ENCODE data around the gene FYCO1. TPM values are rescaled to one million over a fixed set of nuclear protein-coding genes. Genes with fewer than 3 reads are reported as not detected.

Gene FYCO1
- total and polyA plus RNA-seq, 10 of the 15 experiments (the other 5 are each of a cell fraction or from before 2014, with no cell fraction given): 1.5 to 8.4 (median 6.5) TPM

DNA sequence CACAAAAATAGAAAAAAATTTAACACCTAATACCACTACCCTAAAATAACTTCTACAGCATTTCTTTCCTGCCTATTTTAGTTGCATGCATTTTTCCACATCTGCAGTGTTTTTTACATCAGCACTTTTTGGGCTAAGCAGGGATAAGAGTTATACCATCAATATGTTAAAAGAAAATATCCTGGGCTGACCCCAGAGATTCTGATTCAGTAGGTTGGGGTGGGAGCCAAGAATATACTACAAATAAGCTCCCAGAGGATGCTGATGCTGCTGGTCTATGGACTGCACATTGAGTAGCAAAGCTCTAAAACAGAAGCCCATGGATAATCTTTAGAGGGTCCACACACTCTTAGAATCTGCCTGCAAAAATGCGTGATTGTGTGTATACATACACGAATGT is 14.8 kb downstream of the FYCO1 start:
- Histone ChIP-seq H3K9me3 (replicated peaks; ENCODE audit: control insufficient read depth, insufficient read depth, low read length) (no peaks in the 10 kb centered on the region), H3K4me1 (ENCODE audit: control insufficient read depth, insufficient read depth, low read length) (peaks cover 7% of the 10 kb centered on the region), H3K4me2 (ENCODE audit: control insufficient read depth, insufficient read depth) (no peak overlapping the region), H3K4me3 (no peak overlapping the region), H3K36me3 (ENCODE audit: control insufficient read depth in 2 of 2, insufficient read depth in 2 of 2, low read length in 1 of 2) (peaks cover 9 to 18% of the 10 kb centered on the region in 2 experiments), H3K27me3 (replicated peaks in 1 of 2; ENCODE audit: control insufficient read depth in 2 of 2, insufficient read depth in 2 of 2, low read length in 1 of 2) (no peaks in the 10 kb centered on the region), H3K9ac (ENCODE audit: control insufficient read depth, insufficient read depth, low read length) (no peak overlapping the region), H3K79me2 (ENCODE audit: control insufficient read depth, insufficient read depth, low read length) (no peaks in the 10 kb centered on the region), H4K20me1 (ENCODE audit: control insufficient read depth, insufficient read depth) (no peaks in the 10 kb centered on the region; the same call in 1 of the 2 replicates), H2AFZ (ENCODE audit: control insufficient read depth, low read depth, low read length) (no peak overlapping the region), H3K27ac (ENCODE audit: control insufficient read depth, insufficient read depth) (no peak overlapping the region)
- ChIA-PET CTCF (interaction anchor here (0.6 to 3.8 kb wide), 6 partner anchors 8 to 98 kb away, joined by 3 to 17 read pairs (median 5); no protein-coding TSS in a partner anchor), POLR2A (interaction anchor here (1.3 to 1.6 kb wide), 3 partner anchors 8 to 25 kb away, joined by 3 to 4 read pairs (median 3); no protein-coding TSS in a partner anchor), SMC1A (ENCODE audit: uncharacterized antibody, unreplicated experiment) (interaction anchor here (1.0 to 3.1 kb wide), 7 partner anchors 10 to 96 kb away, joined by 3 to 13 read pairs (median 9); partner anchors contain the start of gene FYCO1), RAD21 (ENCODE audit: unreplicated experiment) (interaction anchor here (1.2 to 2.3 kb wide), 4 partner anchors 13 to 84 kb away, joined by 3 to 7 read pairs (median 6); no protein-coding TSS in a partner anchor)
- DNase-seq (ENCODE audit: low read depth, low spot score) (no peak), ATAC-seq (no peak), FAIRE-seq (no peak)
- intact Hi-C loops (cut with micrococcal nuclease; ENCODE audit: unreplicated experiment) (no loop called here), in situ Hi-C loops (cut with MboI) (no loop called here)
- TF ChIP-seq SMC3 (IDR thresholded peaks at IDR 0.05; ENCODE audit: borderline replicate concordance, low read length) (no peak), ZBED1 (IDR thresholded peaks at IDR 0.05; ENCODE audit: borderline replicate concordance) (no peak)
- BruUV-seq (replicated peaks): no TSS peak
- WGBS (ENCODE audit: insufficient coverage, insufficient replicate concordance, low lambda C conversion rate, missing lambda C conversion rate): 98% methylated on average over 2 of the region's 2 CpGs

DNA sequence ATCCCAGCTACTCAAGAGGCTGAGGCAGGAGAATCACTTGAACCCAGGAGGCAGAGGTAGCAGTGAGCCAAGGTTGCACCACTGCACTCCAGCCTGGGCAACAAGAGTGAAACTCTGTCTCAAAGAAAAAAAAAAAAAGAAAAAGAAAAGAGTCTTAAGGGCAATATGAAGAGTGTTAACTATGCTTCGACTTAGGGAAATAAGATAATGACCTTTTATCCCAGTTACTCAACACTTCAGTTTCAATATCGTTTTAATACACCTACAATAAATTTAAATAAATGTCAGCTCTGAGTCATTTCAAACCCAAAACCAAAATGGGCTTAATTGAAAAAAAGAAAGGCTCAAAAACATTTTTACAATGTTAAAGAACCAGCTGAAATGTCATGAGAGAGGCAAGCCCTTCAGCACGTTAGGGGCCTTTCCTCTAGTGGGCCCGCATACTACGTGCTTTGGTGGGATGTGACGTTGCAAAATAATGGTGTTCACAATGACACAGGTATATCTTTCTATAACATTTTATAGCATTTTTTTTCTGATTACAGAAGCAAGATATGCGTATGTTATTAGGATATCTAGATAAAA is 15.3 kb downstream of the FYCO1 start:
- ATAC-seq (no peak), FAIRE-seq (no peak), DNase-seq (ENCODE audit: low read depth, low spot score) (no peak)
- no peak overlapping the region for H3K27ac ChIP-seq (ENCODE audit: control insufficient read depth, insufficient read depth)
- no peak overlapping the region for H2AFZ ChIP-seq (ENCODE audit: control insufficient read depth, low read depth, low read length)
- H3K9me3 ChIP-seq (replicated peaks; ENCODE audit: control insufficient read depth, insufficient read depth, low read length): no peaks in the 10 kb centered on the region
- peaks cover 9 to 18% of the 10 kb centered on the region in 2 experiments for H3K36me3 ChIP-seq (ENCODE audit: control insufficient read depth in 2 of 2, insufficient read depth in 2 of 2, low read length in 1 of 2)
- H3K4me1 ChIP-seq (ENCODE audit: control insufficient read depth, insufficient read depth, low read length): peaks cover 7% of the 10 kb centered on the region
- POLR2A ChIA-PET: interaction anchor here (0.9 to 1.5 kb wide), 3 partner anchors 12 to 25 kb away, joined by 3 to 4 read pairs (median 3); no protein-coding TSS in a partner anchor
- no peak overlapping the region for H3K4me2 ChIP-seq (ENCODE audit: control insufficient read depth, insufficient read depth)
- BruUV-seq (replicated peaks): no TSS peak
- CTCF ChIA-PET: interaction anchor here (0.6 to 3.8 kb wide), 7 partner anchors 8 to 104 kb away, joined by 3 to 17 read pairs (median 3); no protein-coding TSS in a partner anchor
- no peak overlapping the region for H3K9ac ChIP-seq (ENCODE audit: control insufficient read depth, insufficient read depth, low read length)
- RAD21 ChIA-PET (ENCODE audit: unreplicated experiment): interaction anchor here (0.8 to 2.3 kb wide), 6 partner anchors 12 to 97 kb away, joined by 3 to 7 read pairs (median 6); no protein-coding TSS in a partner anchor
- SMC1A ChIA-PET (ENCODE audit: uncharacterized antibody, unreplicated experiment): interaction anchor here (1.2 to 3.1 kb wide), 7 partner anchors 11 to 97 kb away, joined by 3 to 13 read pairs (median 9); partner anchors contain the start of gene FYCO1
- H3K4me3 ChIP-seq: no peak overlapping the region
- no peaks in the 10 kb centered on the region for H4K20me1 ChIP-seq (ENCODE audit: control insufficient read depth, insufficient read depth)
- in situ Hi-C loops (cut with MboI): no loop called here
- intact Hi-C loops (cut with micrococcal nuclease; ENCODE audit: unreplicated experiment): no loop called here
- WGBS (ENCODE audit: insufficient coverage, insufficient replicate concordance, low lambda C conversion rate, missing lambda C conversion rate): 69% methylated on average over 7 of the region's 7 CpGs
- no peaks in the 10 kb centered on the region for H3K79me2 ChIP-seq (ENCODE audit: control insufficient read depth, insufficient read depth, low read length)
- no peaks in the 10 kb centered on the region for H3K27me3 ChIP-seq (replicated peaks in 1 of 2; ENCODE audit: control insufficient read depth in 2 of 2, insufficient read depth in 2 of 2, low read length in 1 of 2)
- TF ChIP-seq ASH2L (IDR thresholded peaks at IDR 0.05; ENCODE audit: borderline replicate concordance, low read depth): no peak
- TF ChIP-seq TBL1XR1 (IDR thresholded peaks at IDR 0.05; ENCODE audit: low read depth, low read length): no peak
- TF ChIP-seq SREBF1 (IDR thresholded peaks at IDR 0.05; ENCODE audit: low read length): no peak
- no peak for TF ChIP-seq IKZF1 (conservative IDR thresholded peaks at IDR 0.05)
- TF ChIP-seq, protein P1, sequence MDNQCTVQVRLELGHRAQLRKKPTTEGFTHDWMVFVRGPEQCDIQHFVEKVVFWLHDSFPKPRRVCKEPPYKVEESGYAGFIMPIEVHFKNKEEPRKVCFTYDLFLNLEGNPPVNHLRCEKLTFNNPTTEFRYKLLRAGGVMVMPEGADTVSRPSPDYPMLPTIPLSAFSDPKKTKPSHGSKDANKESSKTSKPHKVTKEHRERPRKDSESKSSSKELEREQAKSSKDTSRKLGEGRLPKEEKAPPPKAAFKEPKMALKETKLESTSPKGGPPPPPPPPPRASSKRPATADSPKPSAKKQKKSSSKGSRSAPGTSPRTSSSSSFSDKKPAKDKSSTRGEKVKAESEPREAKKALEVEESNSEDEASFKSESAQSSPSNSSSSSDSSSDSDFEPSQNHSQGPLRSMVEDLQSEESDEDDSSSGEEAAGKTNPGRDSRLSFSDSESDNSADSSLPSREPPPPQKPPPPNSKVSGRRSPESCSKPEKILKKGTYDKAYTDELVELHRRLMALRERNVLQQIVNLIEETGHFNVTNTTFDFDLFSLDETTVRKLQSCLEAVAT (IDR thresholded peaks at IDR 0.05): no peak
- TF ChIP-seq ZNF274 (IDR thresholded peaks at IDR 0.05; ENCODE audit: insufficient read depth, insufficient read length): no peak
- TF ChIP-seq ESRRA (IDR thresholded peaks at IDR 0.05; ENCODE audit: low read length): no peak
- no peak for TF ChIP-seq SMARCA5 (IDR thresholded peaks at IDR 0.05)
- TF ChIP-seq, protein P2, sequence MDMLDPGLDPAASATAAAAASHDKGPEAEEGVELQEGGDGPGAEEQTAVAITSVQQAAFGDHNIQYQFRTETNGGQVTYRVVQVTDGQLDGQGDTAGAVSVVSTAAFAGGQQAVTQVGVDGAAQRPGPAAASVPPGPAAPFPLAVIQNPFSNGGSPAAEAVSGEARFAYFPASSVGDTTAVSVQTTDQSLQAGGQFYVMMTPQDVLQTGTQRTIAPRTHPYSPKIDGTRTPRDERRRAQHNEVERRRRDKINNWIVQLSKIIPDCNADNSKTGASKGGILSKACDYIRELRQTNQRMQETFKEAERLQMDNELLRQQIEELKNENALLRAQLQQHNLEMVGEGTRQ (IDR thresholded peaks at IDR 0.05; ENCODE audit: borderline replicate concordance, low read depth, low read length): no peak
- no peak for TF ChIP-seq SMC3 (IDR thresholded peaks at IDR 0.05; ENCODE audit: borderline replicate concordance, low read length)
- TF ChIP-seq, protein P3, sequence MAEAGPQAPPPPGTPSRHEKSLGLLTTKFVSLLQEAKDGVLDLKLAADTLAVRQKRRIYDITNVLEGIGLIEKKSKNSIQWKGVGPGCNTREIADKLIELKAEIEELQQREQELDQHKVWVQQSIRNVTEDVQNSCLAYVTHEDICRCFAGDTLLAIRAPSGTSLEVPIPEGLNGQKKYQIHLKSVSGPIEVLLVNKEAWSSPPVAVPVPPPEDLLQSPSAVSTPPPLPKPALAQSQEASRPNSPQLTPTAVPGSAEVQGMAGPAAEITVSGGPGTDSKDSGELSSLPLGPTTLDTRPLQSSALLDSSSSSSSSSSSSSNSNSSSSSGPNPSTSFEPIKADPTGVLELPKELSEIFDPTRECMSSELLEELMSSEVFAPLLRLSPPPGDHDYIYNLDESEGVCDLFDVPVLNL (IDR thresholded peaks at IDR 0.05; ENCODE audit: low read depth, low read length): no peak

Measured in GM12878 (cell line).